ENCODE data around the gene HSPB1. TPM values are rescaled to one million over a fixed set of nuclear protein-coding genes. Genes with fewer than 3 reads are reported as not detected.
A peak's percentile ranks its signal among the peaks of the same experiment; 100 is the strongest.
"Not testable (repeated sequence)": the region's sequence is repeated elsewhere in the genome, so short reads cannot be mapped to it uniquely, and the experiment has no call there.

Gene HSPB1
- 1,024 TPM for polyA plus RNA-seq (2013, experiment 1 of 2; ENCODE audit: insufficient read length)
- polyA plus RNA-seq (2013, experiment 2 of 2; ENCODE audit: insufficient read length) = 994 TPM

DNA sequence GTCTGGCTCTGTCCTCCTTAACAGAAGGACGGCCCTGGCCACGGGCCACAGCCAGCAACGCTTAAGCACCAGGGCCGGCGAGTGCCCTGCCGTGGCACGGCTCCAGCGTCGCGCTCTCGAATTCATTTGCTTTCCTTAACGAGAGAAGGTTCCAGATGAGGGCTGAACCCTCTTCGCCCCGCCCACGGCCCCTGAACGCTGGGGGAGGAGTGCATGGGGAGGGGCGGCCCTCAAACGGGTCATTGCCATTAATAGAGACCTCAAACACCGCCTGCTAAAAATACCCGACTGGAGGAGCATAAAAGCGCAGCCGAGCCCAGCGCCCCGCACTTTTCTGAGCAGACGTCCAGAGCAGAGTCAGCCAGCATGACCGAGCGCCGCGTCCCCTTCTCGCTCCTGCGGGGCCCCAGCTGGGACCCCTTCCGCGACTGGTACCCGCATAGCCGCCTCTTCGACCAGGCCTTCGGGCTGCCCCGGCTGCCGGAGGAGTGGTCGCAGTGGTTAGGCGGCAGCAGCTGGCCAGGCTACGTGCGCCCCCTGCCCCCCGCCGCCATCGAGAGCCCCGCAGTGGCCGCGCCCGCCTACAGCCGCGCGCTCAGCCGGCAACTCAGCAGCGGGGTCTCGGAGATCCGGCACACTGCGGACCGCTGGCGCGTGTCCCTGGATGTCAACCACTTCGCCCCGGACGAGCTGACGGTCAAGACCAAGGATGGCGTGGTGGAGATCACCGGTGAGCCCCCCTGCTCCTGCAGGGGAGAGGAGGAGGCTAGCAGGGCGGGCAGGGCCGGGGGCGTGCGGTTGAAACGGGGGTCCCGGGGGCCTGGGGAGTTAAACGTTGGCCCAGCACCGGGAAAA, at the start of gene HSPB1:
TSS of gene HSPB1 (plus strand) at position 327 of the 855 bp plus-strand sequence. CDS start at position 367, 40 bp downstream.
- DNase-seq = peak; percentile 95

DNA sequence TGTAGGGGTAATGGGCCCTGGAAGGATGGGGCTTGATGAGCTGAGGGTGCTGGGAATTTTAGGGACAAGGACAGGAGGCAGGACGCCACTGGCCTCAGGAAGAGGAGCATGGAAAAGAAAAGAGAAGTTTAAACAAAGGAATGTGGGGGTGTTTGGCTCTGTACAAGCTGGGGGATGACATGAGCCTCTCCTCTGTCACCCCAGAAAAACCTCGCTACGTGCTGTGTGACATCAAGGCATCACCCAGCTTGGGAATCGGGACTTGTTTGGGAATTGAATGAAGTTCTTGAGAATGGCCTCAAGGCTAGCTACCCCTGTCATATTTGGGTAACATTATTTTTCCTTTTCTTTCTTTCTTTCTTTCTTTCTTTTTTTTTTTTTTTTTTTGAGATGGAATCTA, 47.7 kb upstream of the HSPB1 start:
- no peak for DNase-seq

DNA sequence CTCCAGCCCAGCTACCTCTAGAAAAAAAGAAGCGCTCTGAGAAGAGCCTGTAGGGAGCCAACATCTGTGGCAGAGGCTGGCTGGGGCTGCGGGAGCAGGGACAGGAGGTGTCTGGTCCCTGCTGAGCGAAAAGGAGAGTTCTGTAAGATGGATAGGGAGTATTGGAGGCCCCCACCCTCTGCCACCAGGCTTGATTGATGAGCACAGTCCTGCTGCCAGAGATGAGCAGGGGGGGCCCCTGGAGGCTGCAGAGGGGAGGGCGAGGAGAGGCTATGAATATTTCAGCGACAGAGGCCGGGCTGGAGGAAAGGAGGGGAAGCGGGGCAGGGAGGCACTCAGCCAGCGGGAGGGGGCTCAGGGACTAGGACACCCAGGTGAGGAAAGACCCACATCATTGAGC, 44.5 kb upstream of the HSPB1 start:
- no peak for DNase-seq

DNA sequence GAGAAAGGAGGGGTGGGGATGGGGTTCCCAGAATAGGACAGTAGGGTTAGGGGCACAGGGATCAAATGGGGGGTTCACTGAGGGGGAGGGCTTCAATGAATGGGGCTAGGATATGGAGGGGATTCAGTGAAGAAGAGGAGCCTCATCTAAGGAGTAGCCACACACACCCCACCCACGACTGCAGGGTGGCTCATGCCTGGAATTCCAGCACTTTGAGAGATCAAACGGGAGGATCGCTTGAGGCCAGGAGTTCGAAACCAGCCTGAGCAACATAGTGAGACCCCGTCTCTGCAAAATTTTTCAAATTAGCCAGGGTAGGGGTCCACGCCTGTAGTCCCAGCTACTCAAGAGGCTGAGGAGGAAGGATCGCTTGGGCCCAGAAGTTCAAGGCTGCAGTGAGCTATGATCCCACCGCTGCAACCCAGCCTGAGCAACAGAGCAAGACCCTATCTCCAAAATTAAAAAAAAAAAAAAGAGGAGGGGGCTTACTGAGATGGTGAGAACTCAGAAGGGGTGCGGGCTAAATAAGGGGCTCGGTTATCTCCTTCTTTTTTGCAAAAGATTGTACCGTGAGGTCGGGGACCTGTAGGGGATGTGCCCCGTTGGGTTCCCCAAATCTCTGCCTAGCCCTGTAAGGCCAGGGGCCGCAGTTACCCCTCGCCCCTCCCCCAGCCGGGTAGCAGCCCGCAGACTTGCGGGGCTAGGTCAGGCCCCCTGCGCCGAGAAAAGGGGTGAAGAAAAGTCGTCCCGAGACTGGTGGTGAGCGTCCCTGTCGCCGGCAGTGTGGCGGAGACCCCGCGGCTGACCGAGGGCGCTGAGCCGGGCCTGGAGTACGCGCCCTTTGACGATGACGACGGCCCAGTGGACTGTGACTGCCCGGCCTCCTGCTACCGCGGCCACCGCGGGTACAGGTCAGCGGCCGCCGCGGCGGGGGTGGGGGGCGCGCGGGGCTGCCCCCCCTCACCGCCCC, 43.1 kb upstream of the HSPB1 start:
- DNase-seq = no peak

DNA sequence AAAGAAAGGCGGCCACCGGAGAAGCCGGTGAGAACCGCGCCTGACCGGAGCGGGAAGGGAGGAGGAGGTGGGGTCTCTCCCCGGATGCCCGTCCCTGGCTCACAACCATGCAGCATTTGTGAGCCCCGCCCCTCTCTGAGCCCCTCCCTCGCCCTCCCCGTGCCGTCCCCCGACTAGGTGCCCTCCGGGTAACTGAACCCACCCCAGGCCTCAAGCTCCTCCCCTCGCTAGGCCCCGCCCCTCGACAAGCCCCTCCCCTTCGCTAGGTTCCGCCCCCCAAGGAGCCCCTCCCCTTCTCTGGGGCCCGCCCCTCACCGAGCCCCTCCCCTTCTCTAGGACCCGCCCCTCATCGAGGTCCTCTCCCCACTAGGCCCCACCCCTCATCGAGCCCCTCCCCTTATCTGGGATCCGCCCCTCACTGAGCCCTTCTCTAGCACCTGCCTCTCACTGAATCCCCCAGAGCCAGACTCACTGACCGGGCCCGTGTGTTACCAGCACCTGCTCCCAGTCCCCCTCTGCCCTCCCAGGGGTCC, 42.2 kb upstream of the HSPB1 start:
- peak; percentile 33 for DNase-seq

DNA sequence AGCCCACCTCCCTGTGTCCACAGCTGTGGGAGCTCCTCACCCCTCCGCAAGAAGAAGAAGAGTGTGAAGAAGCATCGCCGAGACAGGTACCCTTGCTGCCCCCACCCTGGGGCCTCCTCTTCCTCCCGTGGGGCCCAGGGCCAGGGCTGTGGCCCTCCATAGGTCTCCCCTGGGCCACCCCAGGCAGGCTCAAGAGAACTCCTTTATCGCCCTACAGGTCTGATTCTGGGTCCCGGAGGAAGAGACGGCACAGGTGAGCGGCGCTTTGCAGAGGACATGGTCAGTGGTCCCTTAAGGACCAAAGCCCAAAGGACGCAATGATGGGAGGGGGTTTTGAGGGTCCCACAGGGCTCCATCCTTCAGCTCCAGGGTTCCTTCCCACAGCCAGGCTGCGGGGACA, 41.1 kb upstream of the HSPB1 start:
- no peak for DNase-seq

DNA sequence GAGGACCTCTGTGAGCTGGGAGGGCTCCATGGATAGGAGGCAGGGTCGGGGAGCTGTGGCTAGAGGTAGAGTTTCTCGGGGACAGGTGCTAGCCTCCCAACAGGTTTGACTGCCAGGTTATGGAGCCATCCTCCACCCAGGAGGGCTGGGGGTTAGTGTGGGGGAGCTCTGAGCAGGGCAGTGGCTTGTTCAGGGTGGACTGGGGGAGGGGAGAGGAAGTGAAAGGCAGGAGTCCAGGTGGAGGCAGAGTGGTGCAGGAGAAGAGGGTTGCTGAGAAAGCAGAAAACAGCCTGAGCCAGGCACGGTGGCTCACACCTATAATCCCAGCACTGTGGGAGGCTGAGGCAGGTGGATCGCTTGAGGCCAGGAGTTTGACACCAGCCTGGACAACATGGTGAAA, 40.5 kb upstream of the HSPB1 start:
- DNase-seq = no peak

DNA sequence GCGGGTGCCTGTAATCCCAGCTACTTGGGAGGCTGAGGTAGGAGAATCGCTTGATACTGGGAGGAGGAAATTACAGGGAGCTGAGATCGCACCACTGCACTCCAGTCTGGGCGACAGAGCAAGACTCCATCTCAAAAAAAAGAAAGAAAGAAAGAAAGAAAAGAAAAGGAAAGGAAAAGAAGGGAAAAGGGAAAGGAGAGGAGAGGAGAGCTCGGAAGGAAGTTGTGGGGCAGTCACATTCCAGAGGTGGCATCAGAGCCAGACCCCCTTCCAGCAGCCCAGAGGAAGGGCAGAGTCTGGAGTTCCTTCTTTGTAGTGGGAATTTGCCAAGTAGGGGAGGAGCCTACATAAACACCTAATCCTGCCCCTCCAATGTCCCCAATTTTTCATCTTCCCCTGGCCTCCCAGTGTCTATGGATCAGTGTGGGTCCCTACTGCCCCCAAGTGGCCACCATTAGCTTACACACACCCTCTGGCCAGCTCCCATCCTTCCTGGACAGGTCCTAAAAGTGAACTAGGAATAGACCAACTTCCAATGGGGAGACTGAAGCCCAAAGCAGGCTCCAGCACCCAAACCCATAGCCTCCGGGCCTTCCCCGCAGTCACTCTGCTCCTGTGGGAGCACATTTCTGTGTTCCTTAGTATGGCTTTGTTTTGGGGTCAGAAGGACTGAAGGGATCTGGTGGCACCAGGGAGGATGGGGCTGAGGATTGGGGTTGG, 39.6 kb upstream of the HSPB1 start:
- DNase-seq = peak; percentile 56

DNA sequence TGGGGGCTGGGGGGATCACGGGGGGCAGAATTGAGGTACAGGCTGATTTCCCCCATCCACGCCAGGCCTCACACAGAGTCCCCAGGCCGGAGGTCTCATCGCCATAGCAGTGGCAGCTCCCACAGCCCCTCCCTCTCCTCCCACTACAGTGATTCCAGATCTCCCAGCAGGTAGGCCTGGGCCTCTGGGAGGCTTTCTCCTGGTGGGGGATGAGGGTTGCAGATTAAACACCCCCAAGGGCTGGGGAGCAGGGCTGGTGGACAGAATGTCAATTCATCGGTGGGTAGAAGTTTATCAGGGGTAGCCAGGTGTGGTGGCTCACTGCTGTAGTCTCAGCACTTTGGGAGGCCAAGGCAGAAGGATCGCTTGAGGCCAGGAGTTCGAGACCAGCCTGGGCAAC, 37.2 kb upstream of the HSPB1 start:
- DNase-seq = no peak

DNA sequence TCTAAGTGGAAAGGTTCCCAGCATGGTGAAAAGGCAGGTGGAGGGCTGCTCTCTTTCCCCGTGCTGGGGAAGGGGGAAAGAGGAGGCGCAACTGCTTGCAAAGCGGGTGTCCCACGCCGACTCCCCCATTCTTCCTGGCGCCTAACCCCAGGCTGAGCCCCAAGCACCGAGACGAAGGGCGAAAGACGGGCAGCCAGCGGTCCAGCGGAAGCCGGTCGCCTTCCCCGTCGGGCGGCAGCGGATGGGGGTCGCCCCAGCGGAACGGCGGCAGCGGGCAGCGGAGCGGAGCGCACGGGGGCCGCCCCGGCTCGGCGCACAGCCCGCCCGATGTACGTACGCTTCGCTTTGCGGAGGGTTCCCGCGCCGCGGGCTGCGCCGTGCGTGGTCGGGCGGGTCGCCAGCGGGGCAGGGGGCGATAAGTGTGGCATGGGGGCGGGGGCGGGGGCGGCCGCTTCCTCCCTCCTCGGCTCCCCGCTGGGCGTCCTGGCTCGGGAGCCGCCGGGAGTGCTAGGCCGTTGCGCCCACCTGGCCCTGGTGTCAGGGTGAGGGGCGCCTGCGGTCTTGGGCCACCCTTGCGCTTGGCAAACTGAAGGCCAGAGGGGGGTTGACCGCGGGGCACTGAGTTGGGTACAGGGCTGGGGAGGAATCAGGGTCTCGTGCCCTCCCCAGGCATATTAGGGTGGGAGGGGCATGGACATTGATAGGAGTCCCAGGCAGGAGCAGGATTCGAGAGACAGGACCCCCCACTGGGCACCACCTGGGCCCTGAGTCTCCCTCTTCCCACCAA, 35.2 kb upstream of the HSPB1 start:
- no peak for DNase-seq

DNA sequence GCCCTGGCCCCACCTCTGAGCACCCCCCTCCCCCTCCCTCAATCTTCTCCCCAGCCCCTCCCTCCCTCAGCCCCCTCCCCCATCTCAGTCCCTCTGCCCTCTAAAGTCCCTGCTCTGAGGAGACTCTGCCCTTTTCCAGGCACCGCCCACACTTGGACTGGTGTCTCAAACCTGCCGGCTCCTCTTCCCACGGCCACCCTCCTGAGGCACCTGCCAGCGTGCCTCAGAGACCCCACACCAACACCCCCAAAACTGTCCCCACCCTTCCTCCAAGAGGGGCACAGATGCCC, 34.6 kb upstream of the HSPB1 start:
- DNase-seq = no peak

DNA sequence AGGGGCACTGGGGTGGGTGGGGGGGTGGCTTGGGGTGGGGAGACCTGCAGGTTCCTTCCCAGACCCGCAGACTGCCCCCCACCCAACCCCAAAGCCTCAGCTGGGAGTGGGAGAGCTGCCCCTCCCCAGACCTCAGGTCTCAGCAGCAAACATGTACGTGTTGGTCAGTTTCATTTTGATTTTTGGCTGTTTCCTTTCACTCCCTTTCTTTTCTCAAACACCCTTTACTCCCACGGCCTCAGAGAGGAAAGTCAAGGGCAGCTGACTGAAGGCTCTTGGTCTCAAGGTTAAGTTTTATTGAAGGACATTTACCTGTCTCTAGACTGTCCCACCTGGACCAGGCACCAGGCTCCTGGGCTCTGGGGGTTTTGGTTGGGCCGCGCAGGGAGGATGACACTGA, 34.1 kb upstream of the HSPB1 start:
- no peak for DNase-seq

DNA sequence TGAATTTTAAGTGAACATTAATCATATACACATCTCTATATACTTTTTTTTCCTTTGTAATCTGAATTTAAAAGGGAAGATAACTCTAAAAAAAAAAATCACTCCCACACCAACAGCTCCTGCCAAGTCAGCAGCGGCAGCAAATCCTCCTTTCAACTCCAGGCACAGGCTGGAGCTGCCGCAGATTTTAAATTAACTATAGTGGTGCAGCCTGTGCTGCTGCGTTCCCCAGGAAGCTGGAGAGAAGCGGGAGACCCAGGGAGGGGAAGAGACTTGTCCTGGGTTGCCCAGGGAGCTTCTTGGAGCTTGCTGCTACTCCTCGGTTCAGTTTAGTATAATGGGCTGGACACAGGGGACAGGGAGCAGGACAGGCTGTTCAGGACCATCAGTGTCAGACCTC, 32.6 kb upstream of the HSPB1 start:
- DNase-seq = no peak

DNA sequence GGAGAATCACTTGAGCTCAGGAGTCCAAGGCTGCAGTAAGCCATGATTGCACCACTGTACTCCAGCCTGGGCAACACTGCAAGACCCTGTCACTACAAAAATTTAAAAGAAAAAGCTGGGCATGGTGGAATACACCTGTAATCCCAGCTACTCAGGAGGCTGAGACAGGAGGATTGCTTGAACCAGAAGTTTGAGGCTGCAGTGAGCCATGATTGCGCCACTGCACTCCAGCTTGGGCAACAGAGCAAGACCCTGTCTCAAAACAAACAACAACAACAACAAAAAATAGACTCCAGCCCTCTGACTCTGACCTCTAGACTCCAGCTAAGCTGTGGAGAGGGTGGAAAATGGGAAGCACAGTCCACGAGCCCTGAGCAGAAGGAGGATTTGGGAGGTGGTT, 31.1 kb upstream of the HSPB1 start:
- not testable (repeated sequence) for DNase-seq

DNA sequence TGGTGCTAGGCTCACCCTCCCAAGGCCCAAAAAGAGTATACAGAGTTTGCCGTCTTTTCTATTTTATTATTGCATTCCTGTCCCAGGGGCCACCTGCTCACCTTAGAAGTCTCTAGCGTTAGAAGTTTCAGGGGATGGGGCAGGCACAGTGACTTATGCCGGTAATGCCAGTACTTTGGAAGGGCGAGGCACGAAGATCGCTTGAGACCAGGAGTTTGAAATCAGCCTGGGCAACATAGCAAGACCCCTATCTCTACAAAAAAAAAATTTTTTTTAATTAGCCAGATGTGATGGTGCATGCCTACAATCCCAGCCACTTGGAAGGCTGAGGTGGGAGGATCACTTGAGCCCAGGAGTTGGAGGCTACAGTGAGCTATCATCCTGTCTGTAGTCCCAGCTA, 30.3 kb upstream of the HSPB1 start:
- no peak for DNase-seq

DNA sequence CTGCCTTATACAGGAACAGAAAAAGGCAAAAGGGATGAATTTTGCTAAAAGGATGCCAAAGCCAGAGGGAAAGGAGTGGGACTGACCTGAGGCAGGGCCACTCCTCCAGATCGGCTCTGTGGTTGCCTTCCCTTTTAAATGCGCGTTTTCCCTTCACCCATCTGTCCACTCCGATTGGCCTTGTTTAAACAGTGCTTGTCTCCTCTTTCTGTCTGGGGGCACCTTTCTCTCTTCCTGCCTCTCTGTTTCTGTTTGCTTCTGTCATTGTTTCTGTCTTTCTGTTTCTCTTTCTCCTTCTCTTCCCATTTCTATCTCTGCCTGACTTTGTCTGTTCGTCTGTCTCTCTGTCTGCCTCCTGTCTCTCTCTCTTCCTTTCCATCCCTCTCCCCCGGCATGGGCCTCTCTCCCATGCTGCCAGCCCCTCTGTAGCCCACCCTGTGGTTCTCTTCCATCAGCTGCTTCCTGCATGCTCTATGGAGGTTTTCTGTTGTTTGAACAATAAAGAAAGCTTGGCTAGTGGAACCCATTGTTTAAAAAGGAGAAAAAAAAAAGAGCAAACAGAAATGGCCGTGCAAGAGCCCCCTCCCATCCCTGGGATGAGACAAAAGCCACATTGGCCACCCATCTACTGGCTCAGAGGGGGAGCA, 29.5 kb upstream of the HSPB1 start:
- no peak for DNase-seq

DNA sequence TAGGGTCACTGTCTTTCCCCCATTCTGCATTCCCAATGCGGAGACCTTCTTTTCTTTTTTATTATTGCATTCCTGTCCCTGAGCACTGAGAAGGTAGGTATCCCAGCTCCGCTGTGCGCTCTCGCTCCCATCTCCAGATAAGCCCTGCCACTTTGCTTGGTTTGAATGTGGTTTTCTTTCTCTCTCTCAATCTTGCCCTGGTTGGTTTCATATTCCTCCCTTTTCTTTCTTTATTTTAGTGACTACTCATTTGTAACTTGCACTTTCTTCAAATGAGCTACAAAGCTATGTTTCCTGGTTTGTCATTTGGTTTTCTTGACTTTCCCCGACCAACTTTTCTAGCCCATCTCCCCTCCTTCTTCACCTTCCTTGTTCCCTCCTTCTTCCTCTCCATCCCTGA, 29.0 kb upstream of the HSPB1 start:
- no peak for DNase-seq

DNA sequence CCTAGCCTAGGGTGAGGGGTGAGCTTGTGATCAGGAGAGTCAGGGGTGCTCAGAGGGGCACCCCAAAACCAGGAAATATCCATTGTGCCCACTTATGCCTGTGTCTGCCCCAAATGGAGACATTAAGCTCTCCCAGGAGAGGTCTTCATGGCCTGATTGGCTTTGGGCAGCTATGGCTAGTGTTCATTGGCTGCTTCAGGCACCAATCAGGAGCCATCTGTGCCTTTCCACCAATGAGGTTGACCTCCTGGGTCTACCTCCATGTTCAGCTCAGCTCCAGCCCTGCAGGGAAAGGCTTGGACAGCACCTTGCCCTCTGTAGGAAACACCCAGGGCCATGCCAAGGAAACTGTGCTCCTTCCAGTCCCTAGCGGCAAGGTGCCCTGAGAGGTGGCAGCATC, 23.9 kb upstream of the HSPB1 start:
- no peak for DNase-seq

DNA sequence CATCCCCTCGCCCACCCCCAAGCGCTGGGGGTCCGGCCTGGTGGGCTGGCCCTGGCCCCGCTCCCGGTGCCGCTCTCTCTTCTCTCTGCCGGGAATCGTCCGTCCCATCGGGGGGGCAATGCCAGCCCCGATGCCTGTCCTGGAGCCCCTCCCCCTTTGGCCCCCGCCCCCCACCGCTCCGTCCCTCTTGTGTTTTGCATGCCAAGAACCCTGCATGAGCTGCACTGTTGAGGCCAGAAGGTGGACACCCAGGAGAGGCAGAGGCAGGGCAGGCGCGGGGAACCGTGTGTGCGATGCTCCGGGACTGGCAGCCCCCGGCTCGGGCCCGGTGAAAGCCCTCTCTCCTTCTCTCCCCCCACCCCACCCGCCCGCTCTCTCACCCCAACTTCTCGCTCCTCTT, 22.1 kb upstream of the HSPB1 start:
- DNase-seq = no peak

DNA sequence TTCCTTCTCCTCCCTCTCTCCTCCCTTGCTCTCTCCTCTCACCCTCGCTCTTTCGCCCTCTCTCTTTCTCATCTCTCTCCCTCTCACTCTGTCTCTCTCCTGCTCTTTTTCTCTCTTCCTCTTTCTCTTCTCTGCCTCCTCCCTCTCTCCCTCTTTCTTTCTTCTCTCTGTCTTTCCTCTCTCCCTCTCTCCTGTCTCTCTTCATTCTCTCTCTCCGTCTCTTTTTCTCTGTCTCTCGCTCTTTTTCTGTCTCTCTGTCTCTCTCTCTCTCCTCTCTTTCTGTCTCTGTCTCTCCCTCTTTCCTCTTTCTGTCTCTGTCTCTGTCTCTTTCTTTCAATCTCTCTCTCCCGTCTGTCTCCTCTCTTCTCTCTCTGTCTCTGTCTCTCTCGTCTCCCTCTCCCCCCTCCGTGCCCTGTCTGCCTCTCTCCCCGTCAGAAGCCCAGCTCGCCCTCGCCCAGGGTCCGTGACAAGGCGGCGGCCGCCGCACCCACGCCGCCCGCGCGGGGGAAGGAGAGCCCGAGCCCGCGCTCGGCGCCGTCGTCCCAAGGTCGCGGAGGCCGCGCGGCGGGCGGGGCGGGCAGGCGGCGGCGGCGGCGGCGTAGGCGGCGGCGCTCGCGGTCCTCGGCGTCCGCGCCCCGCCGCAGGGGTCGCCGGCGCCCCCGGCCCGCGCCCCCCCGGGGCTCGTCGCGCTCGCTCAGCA, 21.3 kb upstream of the HSPB1 start:
- DNase-seq = no peak

All from fibroblast of skin of scalp (primary cell).